HG02798 (cell line): ENCODE results near the gene DRICH1.
"Not testable (repeated sequence)": the region's sequence is repeated elsewhere in the genome, so short reads cannot be mapped to it uniquely, and the experiment has no call there.

Experiments used
- ATAC-seq: cut with Tn5 transposase; IDR thresholded peaks from one replicate; pipeline ENCODE4 v1.9.1; 2021; ENCODE audit warnings: mild to moderate bottlenecking; ENCODE audit not compliant: unreplicated experiment, poor library complexity

DRICH1 gene, protein sequence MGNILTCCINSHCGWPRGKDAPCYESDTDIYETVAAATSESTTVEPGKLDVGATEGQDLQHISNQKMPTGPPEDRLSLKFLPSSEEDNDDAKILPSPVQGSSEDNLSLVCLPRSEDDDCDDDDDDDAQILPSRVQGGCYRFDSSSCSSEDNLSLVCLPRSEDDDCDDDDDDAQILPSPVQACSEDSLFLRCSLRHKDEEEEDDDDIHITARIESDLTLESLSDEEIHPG

GRCh38 chr22:23632178-23632577, at the start of gene DRICH1:
Gene DRICH1 (minus strand): TSS chr22:23632321. CDS start chr22:23632023, 298 bp downstream.
- no peak for ATAC-seq

- no peak for ATAC-seq
Observed at GRCh38 chr22:23681026-23681809, 49.1 kb upstream of the DRICH1 start.

- no peak for ATAC-seq
Observed at GRCh38 chr22:23678133-23678532, 46.0 kb upstream of the DRICH1 start.

GRCh38 chr22:23677701-23677995, 45.5 kb upstream of the DRICH1 start:
- ATAC-seq: no peak

DNA sequence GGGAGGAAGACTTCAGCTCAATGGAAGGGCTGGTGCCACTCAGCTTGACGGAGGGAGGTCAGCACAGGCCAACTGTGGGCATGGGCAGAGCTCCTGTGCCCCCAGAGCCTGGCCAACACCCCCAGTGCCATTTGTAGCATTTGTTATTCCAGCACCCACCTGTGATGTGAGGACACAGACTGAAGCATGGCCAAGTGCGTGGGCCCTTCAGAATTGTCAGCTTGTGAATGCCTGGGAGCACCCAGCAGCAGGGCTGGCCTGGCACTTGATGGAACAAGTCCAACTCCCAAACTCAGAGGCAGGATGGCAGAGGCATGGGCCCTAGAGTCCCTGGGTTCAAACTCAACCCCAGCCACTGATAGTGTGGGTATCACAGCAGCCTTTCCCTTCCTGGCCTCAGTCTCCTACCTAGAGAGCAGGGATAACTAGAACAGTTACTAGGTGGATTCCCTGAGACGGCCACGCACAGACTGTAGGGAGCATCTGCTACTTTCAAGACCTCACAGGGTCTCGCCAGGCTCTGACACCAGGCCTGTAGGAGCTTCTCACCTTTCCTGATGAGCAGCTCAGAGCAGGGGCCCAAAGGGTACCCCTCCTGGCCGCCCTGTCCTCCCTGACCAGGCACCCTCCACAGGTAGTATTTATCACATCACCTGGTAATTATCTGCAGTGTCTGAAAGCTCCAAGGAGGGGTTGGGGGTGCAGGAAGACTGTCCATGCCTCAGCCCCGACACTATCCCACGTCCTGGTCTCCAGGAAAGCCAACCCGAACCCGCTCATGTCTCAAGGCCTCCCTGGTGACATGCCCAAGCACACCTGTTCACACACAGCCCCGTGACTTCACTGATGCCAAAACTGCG, 45.0 kb upstream of the DRICH1 start:
- not testable (repeated sequence) for ATAC-seq

DNA sequence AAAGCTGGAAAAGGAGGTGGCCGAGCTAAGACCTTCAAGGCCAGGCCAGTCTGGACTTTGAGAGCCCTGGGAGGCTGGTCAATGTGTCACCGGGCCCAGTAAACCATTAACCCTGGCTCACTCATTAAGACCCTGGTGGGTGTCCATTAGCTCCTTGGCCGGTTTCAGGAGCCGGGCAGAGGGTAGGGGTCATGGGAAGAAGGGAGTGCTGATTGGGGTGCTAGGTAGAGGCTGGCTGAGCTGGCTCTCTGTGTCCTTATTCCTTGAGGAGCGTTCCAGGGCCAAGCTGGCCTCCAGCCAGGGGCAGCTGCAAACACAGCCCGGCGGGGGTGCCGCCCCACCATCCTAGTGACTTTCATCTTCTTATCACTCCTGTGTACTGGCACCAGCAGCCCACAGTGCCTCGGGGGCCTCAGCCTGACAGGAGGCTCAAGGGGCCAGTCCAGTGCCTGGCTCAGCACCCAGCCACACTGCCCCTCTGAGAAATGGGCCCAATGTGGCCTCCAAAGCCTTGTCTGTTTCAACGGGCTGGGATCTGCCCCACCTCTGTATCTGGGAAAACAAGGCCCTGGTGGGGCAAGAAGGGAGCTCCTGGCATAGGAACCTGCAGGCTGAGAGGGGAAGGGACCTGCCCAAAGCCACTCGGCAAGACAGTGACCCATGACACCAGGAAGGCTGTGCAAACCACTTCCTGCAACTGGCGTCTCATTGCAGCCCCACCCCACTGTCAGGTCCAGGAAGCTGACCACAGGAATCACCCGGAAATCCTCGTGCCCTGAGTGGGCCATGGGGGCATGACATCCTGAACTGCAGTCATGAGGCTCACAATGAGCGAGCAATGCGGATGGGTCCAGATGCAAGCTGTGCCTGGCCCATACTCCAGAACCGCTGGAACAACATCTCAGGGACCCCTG, 43.6 kb upstream of the DRICH1 start:
- no peak for ATAC-seq

DNA sequence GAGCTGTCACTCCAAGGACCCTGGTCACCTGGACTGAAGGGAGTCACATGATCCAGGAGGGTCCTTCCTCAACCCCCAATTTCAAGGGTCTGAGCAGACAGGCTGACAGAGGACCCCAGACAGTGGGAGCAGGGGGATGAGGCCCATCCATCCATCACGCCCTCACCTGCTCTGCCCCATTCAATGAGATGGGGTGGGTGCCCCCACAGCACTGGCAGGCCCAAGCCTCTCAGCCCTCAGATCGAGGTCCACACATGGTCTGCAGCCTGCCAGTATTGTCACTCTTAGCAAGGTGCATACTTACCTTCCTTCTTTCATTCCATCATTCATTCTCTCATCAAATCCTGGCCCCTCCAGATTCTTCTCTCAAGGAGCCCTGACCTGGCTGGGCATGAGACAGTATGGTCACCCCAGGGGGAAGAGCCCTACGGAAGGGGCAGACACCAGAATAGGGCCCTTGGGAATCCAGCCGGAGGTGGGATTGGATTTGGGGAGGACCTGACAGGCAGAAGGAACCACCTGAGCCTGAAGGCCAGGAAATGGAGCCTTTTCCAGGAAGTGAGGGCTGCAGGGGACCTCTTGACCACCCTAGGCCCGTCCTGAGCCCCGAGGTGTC, 42.9 kb upstream of the DRICH1 start:
- ATAC-seq: not testable (repeated sequence)

DNA sequence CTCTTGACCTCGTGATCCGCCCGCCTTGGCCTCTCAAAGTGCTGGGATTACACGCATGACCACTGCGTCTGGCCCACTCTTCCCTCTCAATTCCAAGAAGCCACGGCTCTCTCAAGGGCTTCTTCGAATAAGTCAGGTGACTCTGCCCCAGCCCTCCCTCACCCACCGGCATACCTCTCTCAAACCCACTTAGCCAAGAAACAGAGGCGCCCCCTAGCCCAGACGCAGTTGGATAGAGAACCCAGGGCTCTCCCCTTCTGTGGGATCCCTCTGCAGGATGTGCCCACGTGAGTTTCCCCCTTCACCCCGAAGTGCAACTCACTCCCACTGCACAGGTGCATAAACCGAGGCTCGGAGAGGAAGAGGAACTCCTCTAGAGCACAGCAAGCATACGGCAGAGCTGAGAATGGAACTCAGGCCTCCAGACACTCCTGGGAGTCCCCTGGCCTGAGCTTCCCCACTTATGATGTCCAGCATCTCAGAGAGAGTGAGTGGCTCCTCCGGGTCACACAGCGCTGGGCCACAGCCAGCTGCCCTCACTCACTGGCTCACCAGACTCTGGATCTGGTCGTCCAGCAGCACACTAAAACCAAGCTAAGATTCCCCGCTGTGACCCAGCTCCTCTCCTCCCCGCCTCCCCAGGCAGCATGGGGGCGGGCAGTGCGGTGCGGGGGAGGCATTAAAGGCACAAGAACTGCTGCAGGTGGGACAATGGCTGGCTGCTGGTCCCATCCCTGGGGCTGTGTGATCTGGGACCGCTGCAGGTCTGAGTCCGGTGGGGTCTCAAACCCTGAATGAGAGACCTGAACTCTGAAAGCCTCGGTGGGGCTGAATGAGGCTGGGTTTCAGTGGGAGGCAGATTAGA, 41.9 kb upstream of the DRICH1 start:
- no peak for ATAC-seq

- ATAC-seq: no peak
Observed at GRCh38 chr22:23673050-23673620, 41.0 kb upstream of the DRICH1 start.

DNA sequence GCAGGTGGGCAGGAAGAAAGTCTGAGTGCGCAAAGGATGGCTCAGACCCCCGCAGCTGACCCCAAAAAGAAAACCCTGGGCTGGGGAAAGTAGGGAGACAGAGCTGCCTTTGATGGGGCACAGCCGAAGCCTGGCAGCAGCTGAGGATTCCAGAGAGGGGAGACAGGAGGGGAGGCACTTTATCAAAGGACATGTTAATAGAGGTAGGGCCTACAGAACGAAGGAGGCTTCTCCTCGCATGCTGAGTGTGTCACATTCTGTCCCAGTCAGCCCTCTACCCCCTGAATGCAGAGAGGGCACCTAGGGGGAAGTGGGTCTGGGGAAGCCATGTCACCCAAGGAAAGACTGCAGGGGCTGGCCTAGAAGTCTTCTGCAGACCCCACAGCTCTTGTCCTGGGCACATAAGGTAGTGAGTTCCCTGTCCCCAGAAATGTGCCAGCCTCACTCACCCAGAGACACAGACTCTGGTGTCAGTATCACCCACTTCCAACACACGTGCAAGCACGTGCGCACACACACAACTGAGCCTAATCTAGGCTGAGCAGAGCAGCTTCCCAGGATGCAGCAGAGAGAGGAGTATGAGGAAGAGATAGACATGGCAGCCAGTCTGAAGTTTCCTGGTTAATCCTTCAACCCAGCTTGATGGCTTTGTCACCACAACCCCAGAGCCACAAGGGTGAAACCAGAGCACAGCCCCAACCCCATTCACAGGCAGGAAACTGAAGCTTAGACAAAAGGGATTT, 40.4 kb upstream of the DRICH1 start:
- not testable (repeated sequence) for ATAC-seq

DNA sequence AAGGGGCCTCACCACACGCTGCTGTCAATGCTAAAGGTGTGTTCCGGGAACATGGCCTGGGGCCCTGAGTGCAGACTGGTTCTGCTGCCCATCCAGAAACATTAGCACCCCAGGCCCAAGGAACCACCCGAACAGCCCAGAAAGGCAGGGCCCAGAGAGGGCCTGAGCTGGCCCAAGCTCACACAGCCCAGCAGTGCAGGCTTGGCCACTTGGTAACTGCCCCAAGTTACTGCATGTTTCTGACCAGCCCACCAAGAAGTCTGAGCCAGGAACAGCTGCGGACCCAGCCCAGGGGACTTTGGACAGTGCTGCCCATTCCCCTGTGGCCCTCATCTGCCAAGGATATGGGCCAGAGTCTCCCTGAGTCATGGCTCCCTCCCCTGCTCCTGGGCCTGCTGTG, 39.3 kb upstream of the DRICH1 start:
- not testable (repeated sequence) for ATAC-seq

DNA sequence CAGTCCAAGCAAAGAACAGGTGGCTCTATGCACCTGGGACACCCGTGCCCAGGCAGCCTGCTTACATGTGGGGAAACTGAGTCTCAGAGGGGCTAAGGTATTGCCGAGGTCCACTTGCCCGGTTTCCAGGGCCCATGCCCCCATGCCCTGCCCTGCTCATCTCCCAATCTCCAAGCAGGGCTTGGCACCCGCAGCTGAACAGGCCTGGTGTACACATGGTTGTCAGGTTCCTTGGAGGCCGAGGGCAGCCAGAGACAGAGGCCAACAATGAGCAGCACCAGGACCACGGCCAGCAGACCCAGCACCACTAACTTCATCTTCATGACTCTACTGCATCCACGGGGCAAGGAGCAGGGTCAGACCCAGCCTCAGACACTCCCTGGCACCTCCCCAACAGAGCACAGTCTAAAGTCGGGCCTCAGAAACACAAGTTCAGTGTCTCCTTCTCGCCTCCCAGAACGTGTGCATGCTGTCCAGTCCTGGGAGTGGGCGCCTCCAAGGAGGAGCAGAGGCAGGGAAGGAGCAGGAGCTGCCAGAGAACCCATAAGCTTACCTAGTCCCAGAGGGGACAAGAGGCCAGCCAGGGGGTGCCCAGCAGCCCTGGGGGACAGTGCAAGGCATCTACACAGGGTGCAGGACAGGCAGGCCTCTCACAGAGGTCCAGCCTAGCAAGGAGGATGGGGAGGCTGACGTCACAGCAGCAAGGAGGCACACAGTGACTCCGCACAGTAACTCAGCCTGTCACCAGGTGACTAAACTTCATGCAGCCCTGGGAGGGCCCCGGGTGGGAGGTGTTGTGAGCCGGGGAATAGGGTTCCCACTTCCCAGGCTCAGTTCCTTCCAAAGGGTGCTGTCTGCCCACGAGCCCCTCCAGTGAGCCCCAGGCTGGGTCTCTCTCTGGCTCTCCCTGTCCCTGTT, 38.5 kb upstream of the DRICH1 start:
- no peak for ATAC-seq

DNA sequence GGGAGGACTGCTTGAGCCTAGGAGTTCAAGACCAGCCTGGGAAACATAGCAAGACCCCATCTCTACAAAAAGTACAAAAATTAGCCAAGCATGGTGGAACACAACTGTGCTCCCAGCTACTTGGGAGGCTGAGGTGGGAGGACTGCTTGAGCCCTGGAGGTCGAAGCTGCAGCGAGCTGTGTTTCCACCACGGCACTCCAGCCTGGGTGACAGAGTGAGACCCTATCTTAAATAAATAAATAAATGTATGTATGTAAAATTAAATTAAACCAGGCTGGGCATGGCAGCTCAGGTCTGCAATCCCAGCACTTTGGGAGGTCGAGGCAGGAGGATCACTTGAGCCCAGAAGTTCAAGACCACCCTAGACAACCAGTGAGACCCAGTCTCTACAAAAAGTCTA, 28.3 kb upstream of the DRICH1 start:
- not testable (repeated sequence) for ATAC-seq

DNA sequence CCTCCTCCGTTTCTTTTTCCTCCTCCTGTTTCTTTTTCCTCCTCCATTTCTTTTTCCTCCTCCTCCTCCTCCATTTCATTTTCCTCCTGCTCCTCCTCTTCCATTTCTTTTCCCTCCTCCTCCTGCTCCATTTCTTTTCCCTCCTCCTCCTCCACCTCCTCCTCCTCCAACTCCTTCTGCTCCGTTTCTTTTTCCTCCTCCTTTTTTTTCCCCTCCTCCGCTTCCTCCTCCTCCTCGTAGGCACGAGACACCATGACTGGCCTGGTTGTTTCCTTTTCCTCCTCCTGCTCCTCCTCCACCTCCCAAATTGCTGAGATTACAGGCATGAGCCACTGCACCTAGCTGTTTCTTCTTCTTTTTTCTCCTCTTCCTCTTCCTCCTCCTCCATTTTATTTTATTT, 25.6 kb upstream of the DRICH1 start:
- ATAC-seq: no peak

GRCh38 chr22:23655891-23656475, 23.9 kb upstream of the DRICH1 start:
- ATAC-seq: no peak

DNA sequence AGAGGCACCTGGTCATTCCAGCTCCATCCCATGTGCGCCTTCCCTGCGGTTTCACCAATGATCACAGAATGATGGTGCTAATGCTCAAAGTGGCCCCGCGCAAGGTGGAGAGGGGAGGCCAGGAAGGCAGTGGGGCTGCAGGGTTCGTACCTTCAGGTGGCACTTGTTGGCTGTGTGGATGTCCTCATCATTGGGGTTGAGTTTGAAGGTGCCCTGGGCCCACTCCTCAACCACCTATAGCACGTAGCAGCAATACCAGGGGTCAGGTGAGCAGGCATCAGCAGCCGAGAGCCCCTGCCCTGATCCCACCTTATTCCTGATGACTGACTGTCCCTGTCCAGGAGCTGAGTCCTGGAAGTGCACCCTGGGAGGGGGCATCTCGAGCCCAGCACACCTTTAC, 20.6 kb upstream of the DRICH1 start:
- no peak for ATAC-seq
